Parathyroid adenoma (tissue), 2 donors: ENCODE measurements around the gene DPF1.

ENCODE experiments used
- H2AFZ ChIP-seq: fragments of 300-600 bp; sonication (generic); one replicate; pipeline ENCODE4 v1.7.0; 2017; ENCODE audit warnings: antibody characterized with exemption, mild to moderate bottlenecking
- H3K27ac ChIP-seq: fragments of 300-600 bp; sonication (generic); one replicate; pipeline ENCODE4 v1.7.0; 2017
- H3K27me3 ChIP-seq: fragments of 300-600 bp; sonication (generic); one replicate; pipeline ENCODE4 v1.7.0; 2017; ENCODE audit warnings: low read length; ENCODE audit not compliant: control insufficient read depth, insufficient read depth
- H3K36me3 ChIP-seq: fragments of 300-600 bp; sonication (generic); one replicate; pipeline ENCODE4 v1.7.0; 2017; ENCODE audit warnings: low read length; ENCODE audit not compliant: control insufficient read depth, insufficient read depth
- H3K4me1 ChIP-seq: fragments of 300-600 bp; sonication (generic); one replicate; pipeline ENCODE4 v1.7.0; 2017; ENCODE audit warnings: control low read depth
- H3K4me2 ChIP-seq: fragments of 300-600 bp; sonication (generic); one replicate; pipeline ENCODE4 v1.7.0; 2017; ENCODE audit warnings: low read length
- H3K4me3 ChIP-seq: fragments of 300-600 bp; sonication (generic); one replicate; pipeline ENCODE4 v1.7.0; 2017; ENCODE audit warnings: low read depth, low read length
- H3K79me2 ChIP-seq: fragments of 300-600 bp; sonication (generic); one replicate; pipeline ENCODE4 v1.7.0; 2017; ENCODE audit warnings: control low read depth
- H3K9ac ChIP-seq: fragments of 300-600 bp; sonication (generic); one replicate; pipeline ENCODE4 v1.7.0; 2017; ENCODE audit warnings: mild to moderate bottlenecking
- H3K9me3 ChIP-seq: fragments of 300-600 bp; sonication (generic); one replicate; pipeline ENCODE4 v1.7.0; 2017; ENCODE audit warnings: low read length; ENCODE audit not compliant: control insufficient read depth
- TF ChIP-seq, protein P1 (sequence below): fragments of 300-600 bp; sonication (generic); IDR thresholded peaks from one replicate; pipeline ENCODE4 v1.7.0; 2017; ENCODE audit warnings: antibody characterized with exemption, mild to moderate bottlenecking
- donor health status: primary hyperparathyroidism.

Gene DPF1

GRCh38 chr19:38173291-38174041 is 50.6 kb downstream of the DPF1 start:
- TF ChIP-seq, protein P1, sequence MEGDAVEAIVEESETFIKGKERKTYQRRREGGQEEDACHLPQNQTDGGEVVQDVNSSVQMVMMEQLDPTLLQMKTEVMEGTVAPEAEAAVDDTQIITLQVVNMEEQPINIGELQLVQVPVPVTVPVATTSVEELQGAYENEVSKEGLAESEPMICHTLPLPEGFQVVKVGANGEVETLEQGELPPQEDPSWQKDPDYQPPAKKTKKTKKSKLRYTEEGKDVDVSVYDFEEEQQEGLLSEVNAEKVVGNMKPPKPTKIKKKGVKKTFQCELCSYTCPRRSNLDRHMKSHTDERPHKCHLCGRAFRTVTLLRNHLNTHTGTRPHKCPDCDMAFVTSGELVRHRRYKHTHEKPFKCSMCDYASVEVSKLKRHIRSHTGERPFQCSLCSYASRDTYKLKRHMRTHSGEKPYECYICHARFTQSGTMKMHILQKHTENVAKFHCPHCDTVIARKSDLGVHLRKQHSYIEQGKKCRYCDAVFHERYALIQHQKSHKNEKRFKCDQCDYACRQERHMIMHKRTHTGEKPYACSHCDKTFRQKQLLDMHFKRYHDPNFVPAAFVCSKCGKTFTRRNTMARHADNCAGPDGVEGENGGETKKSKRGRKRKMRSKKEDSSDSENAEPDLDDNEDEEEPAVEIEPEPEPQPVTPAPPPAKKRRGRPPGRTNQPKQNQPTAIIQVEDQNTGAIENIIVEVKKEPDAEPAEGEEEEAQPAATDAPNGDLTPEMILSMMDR, result no peak
- Histone ChIP-seq H3K9ac (no peak overlapping the region), H3K4me3 (no peak overlapping the region)

DNA sequence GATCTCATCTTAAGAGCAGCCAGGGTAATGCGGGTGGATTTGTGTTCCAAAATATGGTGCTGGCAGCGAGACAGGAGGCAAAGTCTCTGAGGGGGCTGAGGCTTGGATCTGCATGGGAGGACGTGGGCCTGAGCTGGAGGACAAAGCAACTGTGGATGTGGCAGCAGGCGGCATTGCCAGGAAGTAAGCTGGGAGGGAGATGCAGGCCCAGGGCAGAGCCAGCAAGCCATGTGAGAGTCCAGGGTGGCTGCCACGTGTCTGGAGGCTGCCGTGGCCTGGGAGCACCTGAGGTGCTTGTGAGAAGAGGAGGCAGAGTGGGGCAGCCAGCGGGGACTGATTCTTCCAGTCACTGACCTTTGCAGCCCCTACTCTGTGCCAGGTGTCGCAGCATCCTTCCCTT is 52.0 kb downstream of the DPF1 start:
- Histone ChIP-seq H3K4me1 (no peaks in the 10 kb centered on the region), H3K9ac (no peak overlapping the region), H3K4me2 (no peak overlapping the region), H3K36me3 (no peaks in the 10 kb centered on the region), H3K27me3 (no peaks in the 10 kb centered on the region), H3K4me3 (no peak overlapping the region), H3K9me3 (no peaks in the 10 kb centered on the region), H3K79me2 (no peaks in the 10 kb centered on the region), H3K27ac (no peak overlapping the region), H2AFZ (no peak overlapping the region)
- TF ChIP-seq, protein P1, result no peak

More at GRCh38 chr19:38173291-38174041, 50.6 kb downstream of the DPF1 start:
- Histone ChIP-seq H2AFZ (no peak overlapping the region), H3K27ac (no peak overlapping the region), H3K4me1 (no peaks in the 10 kb centered on the region), H3K4me2 (no peak overlapping the region), H3K79me2 (no peaks in the 10 kb centered on the region), H3K9me3 (no peaks in the 10 kb centered on the region), H3K36me3 (no peaks in the 10 kb centered on the region), H3K27me3 (no peaks in the 10 kb centered on the region)

DNA sequence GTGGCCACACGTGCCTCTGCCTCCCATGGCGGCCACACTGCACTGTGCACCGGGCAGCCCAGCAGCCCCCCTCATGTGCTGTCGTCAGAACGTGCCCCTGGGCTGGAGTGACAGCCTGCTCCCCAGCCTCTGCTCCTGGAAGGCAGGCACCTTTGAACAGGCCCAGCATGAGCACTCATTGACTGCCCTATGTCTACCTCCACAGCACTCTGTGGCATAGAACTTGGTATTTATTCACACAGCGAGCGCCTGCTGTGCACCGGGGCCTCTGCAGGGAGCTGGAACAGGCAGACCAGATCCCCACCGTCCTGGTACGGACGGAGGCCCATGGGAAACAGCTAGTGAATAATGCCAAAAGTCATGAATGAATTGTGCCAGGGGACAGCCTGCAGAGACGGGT is 53.7 kb downstream of the DPF1 start:
- Histone ChIP-seq H3K4me3 (no peak overlapping the region), H2AFZ (no peak overlapping the region), H3K79me2 (no peaks in the 10 kb centered on the region), H3K4me1 (no peaks in the 10 kb centered on the region), H3K4me2 (no peak overlapping the region), H3K36me3 (no peaks in the 10 kb centered on the region), H3K9me3 (no peaks in the 10 kb centered on the region), H3K27me3 (no peaks in the 10 kb centered on the region), H3K9ac (no peak overlapping the region), H3K27ac (no peak overlapping the region)
- TF ChIP-seq, protein P1, result no peak

DNA sequence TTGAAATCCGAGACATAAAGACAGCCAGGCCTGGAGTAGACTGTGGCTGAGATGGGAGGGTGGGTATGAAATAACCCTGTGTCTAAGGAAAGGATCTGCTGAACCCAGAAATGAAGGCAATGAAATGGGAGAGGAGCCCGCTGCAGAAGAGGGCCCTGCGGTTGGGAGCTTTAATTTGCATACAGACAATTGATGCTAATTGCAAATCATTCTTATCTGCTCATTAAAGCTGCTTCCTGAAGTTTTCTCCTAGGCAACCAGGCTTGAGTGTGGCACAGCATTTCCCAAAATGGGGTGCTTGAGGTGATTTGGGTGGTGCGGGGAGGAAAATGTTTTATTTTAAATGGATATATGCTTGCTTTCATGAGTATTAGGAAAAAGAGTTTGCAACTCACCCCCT is 55.4 kb downstream of the DPF1 start:
- H3K36me3 ChIP-seq, result no peaks in the 10 kb centered on the region
- no peaks in the 10 kb centered on the region for H3K27me3 ChIP-seq
- no peaks in the 10 kb centered on the region for H3K9me3 ChIP-seq
- no peak overlapping the region for H3K4me3 ChIP-seq
- H3K79me2 ChIP-seq, result no peaks in the 10 kb centered on the region
- no peaks in the 10 kb centered on the region for H3K4me1 ChIP-seq
- no peak overlapping the region for H3K9ac ChIP-seq
- H2AFZ ChIP-seq, result no peak overlapping the region
- no peak overlapping the region for H3K27ac ChIP-seq
- TF ChIP-seq, protein P1, result no peak
- no peak overlapping the region for H3K4me2 ChIP-seq

GRCh38 chr19:38165335-38165734 is 58.7 kb downstream of the DPF1 start:
- Histone ChIP-seq H3K4me3 (no peak overlapping the region), H3K4me1 (no peaks in the 10 kb centered on the region), H3K4me2 (no peak overlapping the region), H3K27ac (no peak overlapping the region), H3K9me3 (no peaks in the 10 kb centered on the region), H3K36me3 (no peaks in the 10 kb centered on the region), H2AFZ (no peak overlapping the region), H3K79me2 (no peaks in the 10 kb centered on the region), H3K9ac (no peak overlapping the region), H3K27me3 (no peaks in the 10 kb centered on the region)
- TF ChIP-seq, protein P1, result no peak
